Thyroid gland (tissue), 4 donors: ENCODE measurements around the gene USP24.

Experiments used
- CTCF ChIP-seq, 6 experiments: fragments of 200-600 bp in 3 of 6; fragments of 450-650 bp in 3 of 6; sonication (generic) in 3 of 6; IDR thresholded peaks; one replicate each; pipeline ENCODE4 v1.5.1; 2016 to 2019; ENCODE audit warnings: antibody characterized with exemption in 6 of 6, mild to moderate bottlenecking in 2 of 6, inconsistent platforms in 1 of 6, moderate library complexity in 1 of 6
- POLR2A ChIP-seq, 2 donors: fragments of 450-650 bp; IDR thresholded peaks; one replicate each; pipeline ENCODE4 v1.6.1; 2017; ENCODE audit warnings: antibody characterized with exemption in 2 of 2, mild to moderate bottlenecking in 2 of 2, moderate library complexity in 1 of 2

- TF ChIP-seq CTCF (IDR thresholded peaks at IDR 0.05): no peak
- TF ChIP-seq POLR2A (IDR thresholded peaks at IDR 0.05): no peak
These were observed 157.8 kb downstream of the USP24 start for GRCh38 chr1:55057270-55057955.
